ENCODE results near the gene SYT7. TPM values are rescaled to one million over a fixed set of nuclear protein-coding genes. Genes with fewer than 3 reads are reported as not detected.

SYT7 gene
- total and polyA plus RNA-seq, 2 of the 8 experiments (the other 6 are each of a cell fraction or from before 2014, with no cell fraction given) = 9.6 to 10.5 TPM

DNA sequence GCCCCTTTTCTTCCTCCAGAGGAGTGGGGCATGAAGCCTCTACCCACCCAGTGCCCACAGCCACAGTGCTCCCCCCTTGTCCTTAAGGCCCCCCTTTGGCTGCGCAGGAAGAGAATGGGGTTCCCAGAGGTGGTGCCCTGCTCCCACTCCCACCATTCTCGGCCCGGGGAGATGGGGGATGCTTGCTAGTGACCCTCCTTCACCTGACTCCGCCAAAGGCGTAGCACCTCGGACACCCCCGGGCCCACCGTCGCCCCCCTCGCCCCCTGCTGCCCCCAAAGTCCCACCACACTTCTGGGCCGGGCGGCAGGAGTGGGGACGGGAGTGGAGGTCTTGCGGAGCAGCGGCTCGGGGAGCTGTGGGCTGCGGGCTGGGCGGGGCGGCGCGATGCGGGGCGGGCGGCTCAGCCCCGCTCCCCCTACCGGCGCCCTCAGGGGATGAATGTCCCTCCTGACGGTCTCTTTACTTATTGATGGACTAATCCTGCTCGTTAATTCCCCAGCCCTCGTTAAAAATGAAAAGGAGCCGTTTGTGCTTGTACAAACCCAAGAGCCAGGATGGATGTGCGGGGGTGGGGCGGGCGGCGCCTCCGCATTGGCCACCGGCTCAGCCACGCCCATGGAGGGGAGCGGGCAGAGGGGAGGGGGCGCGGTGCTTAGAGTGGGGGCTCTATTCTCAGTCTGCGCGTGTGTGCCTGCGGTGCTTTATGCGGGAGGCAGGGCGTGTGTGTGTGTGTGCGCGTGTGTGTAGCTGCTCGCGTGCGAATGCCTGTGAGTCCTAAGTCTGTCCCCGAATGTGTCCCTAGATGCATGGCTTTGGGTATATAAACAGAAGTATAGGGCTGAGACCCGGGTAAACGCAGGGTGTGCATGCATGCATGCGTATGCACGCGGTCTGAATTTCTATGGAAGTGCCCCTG lies 25.6 kb downstream of the SYT7 start (continued):
- TF ChIP-seq CEBPB (IDR thresholded peaks at IDR 0.05; ENCODE audit: low read depth, low read length) = no peak
- no peak for TF ChIP-seq NRF1 (IDR thresholded peaks at IDR 0.05; ENCODE audit: low read depth, low read length)
- no peak for TF ChIP-seq CHD2 (IDR thresholded peaks at IDR 0.05; ENCODE audit: low read length)
- TF ChIP-seq SP2 (IDR thresholded peaks at IDR 0.05; ENCODE audit: low read length) = no peak
- no peak for TF ChIP-seq SIX5 (IDR thresholded peaks at IDR 0.05; ENCODE audit: low read depth, low read length)
- no peak for TF ChIP-seq TEAD4 (IDR thresholded peaks at IDR 0.05; ENCODE audit: low read depth, low read length)
- TF ChIP-seq RFX5 (IDR thresholded peaks at IDR 0.05; ENCODE audit: borderline replicate concordance, low read depth, low read length) = no peak
- TF ChIP-seq, protein P1, sequence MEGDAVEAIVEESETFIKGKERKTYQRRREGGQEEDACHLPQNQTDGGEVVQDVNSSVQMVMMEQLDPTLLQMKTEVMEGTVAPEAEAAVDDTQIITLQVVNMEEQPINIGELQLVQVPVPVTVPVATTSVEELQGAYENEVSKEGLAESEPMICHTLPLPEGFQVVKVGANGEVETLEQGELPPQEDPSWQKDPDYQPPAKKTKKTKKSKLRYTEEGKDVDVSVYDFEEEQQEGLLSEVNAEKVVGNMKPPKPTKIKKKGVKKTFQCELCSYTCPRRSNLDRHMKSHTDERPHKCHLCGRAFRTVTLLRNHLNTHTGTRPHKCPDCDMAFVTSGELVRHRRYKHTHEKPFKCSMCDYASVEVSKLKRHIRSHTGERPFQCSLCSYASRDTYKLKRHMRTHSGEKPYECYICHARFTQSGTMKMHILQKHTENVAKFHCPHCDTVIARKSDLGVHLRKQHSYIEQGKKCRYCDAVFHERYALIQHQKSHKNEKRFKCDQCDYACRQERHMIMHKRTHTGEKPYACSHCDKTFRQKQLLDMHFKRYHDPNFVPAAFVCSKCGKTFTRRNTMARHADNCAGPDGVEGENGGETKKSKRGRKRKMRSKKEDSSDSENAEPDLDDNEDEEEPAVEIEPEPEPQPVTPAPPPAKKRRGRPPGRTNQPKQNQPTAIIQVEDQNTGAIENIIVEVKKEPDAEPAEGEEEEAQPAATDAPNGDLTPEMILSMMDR (IDR thresholded peaks at IDR 0.05; ENCODE audit: control extremely low read depth in 1 of 3, insufficient read depth in 1 of 3, low read depth in 1 of 3, low read length in 3 of 3) = peak; percentile 32 to 45 (median 38); a peak in 3 of 4 replicates
- TF ChIP-seq CREB1 (IDR thresholded peaks at IDR 0.05) = no peak
- TF ChIP-seq MAFK (IDR thresholded peaks at IDR 0.05; ENCODE audit: low read depth, low read length) = no peak
- peak; percentile 47 for TF ChIP-seq ASH2L (IDR thresholded peaks at IDR 0.05; ENCODE audit: low read length)
- TF ChIP-seq EGR1 (IDR thresholded peaks at IDR 0.05; ENCODE audit: borderline replicate concordance, low read depth, low read length) = peak; percentile 77; the same call in 1 of the 2 replicates
- TF ChIP-seq CHD1 (IDR thresholded peaks at IDR 0.05; ENCODE audit: low read depth, low read length) = no peak
- TF ChIP-seq SUZ12 (IDR thresholded peaks at IDR 0.05; ENCODE audit: low read length) = no peak
- no peak for TF ChIP-seq BACH1 (IDR thresholded peaks at IDR 0.05; ENCODE audit: low read length)
- no peak for TF ChIP-seq CTBP2 (IDR thresholded peaks at IDR 0.05; ENCODE audit: borderline replicate concordance, insufficient read depth, insufficient read length, low read length)
- no peak for TF ChIP-seq JUND (IDR thresholded peaks at IDR 0.05; ENCODE audit: low read length)
- no peak for TF ChIP-seq PHF8 (conservative IDR thresholded peaks at IDR 0.05; ENCODE audit: low read depth, low read length)
- TF ChIP-seq SP4 (IDR thresholded peaks at IDR 0.05; ENCODE audit: low read length) = no peak
- TF ChIP-seq, protein P2, sequence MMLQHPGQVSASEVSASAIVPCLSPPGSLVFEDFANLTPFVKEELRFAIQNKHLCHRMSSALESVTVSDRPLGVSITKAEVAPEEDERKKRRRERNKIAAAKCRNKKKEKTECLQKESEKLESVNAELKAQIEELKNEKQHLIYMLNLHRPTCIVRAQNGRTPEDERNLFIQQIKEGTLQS (IDR thresholded peaks at IDR 0.05; ENCODE audit: insufficient read depth, low read depth, low read length) = no peak
- TF ChIP-seq BRCA1 (IDR thresholded peaks at IDR 0.05; ENCODE audit: low read depth, low read length) = no peak
- TF ChIP-seq, protein P3, sequence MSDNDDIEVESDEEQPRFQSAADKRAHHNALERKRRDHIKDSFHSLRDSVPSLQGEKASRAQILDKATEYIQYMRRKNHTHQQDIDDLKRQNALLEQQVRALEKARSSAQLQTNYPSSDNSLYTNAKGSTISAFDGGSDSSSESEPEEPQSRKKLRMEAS (IDR thresholded peaks at IDR 0.05) = no peak

Measured in H1 (cell line).